Tracheal epithelial cell (primary cell): Measurements from ENCODE around the gene OR2T5. TPM values are rescaled to one million over a fixed set of nuclear protein-coding genes. Genes with fewer than 3 reads are reported as not detected.

Source experiments
- total RNA-seq: library from RNA; depleted of rRNA; stranded (reverse); fragments of >200 nt; gene quantifications from 2 replicates; pipeline ENCODE4 v1.2.1, GENCODE V29; 2014

OR2T5 gene
- not detected in 2 replicates for total RNA-seq

DNA sequence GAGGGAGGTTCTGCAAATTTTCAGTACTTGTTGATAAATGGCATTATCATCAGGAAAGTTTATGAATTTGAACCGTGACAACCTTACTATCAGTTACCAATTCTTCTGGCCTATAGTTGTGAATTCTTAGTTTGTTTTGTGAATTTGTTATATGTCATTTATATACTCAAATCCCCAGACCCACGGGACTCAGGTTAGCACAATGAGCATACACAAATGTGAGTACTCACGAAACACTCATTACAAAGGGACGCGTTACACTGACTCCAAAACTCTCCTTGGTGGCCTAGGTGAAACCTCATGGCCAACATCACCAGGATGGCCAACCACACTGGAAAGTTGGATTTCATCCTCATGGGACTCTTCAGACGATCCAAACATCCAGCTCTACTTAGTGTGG, at the start of gene OR2T5:
OR2T5 (plus strand) TSS at position 301 of the 400 bp plus-strand sequence; CDS start at position 301, 0 bp downstream.

DNA sequence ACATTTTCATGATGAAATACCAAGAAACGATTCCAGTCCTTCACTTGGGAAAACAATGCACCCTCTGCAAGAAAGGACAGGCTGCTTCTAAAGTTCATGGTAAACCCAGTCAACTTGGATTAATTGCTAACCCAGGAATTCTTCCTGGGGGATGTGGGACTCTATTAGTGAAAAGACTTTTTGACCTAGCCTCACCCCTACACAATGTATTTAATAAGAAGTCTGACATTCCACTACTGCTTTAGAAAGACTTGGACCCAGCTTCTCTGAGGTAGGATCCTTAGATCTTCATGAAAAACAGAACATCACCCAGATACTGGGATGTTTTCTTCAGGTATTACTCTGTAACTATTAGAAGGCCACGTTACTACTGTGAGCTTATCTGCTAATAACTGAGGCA, 43.0 kb upstream of the OR2T5 start, which contains the start of gene OR2T2:
OR2T2 (plus strand) TSS at position 239 of the 400 bp plus-strand sequence. CDS start 7,161 bp downstream, outside the sequence.

GRCh38 chr1:248473051-248473450, 15.3 kb upstream of the OR2T5 start, which contains the start of gene OR2T3:
Gene OR2T3, plus strand, starts transcription at chr1:248473351. Its CDS starts 0 bp downstream, at chr1:248473351.

GRCh38 chr1:248507773-248508172, 19.4 kb downstream of the OR2T5 start, which contains the start of gene OR2G6:
Gene OR2G6, plus strand, starts transcription at chr1:248508073. Its CDS starts 13,574 bp downstream, at chr1:248521647.

Other genes starting within 250 kb of the OR2T5 start
- not detected in 2 replicates for gene OR2T33, start 210.6 kb upstream of the OR2T5 start, total RNA-seq
- not detected in 2 replicates for gene OR2T12, start 185.2 kb upstream of the OR2T5 start, total RNA-seq
- gene OR2M7, start 164.0 kb upstream of the OR2T5 start, total RNA-seq: not detected in 2 replicates
- not detected in 2 replicates for gene OR14C36, start 139.8 kb upstream of the OR2T5 start, total RNA-seq
- gene OR2T4, start 126.9 kb upstream of the OR2T5 start, total RNA-seq: not detected in 2 replicates
- gene OR2T6, start 112.8 kb upstream of the OR2T5 start, total RNA-seq: not detected in 2 replicates
- not detected in 2 replicates for gene OR2T1, start 85.5 kb upstream of the OR2T5 start, total RNA-seq
- gene OR2T2, start 43.0 kb upstream of the OR2T5 start, total RNA-seq: not detected in 2 replicates
- gene OR2T3, start 15.2 kb upstream of the OR2T5 start, total RNA-seq: 0.24 TPM in 1 of 2 replicates, not detected in the other
- not detected in 2 replicates for gene OR2G6, start 19.5 kb downstream of the OR2T5 start, total RNA-seq
- not detected in 2 replicates for gene OR2T29, start 74.2 kb downstream of the OR2T5 start, total RNA-seq
- gene OR2T34, start 86.2 kb downstream of the OR2T5 start, total RNA-seq: not detected in 2 replicates
- not detected in 2 replicates for gene OR2T10, start 109.1 kb downstream of the OR2T5 start, total RNA-seq
- gene OR2T11, start 146.5 kb downstream of the OR2T5 start, total RNA-seq: not detected in 2 replicates
- gene OR2T35, start 156.7 kb downstream of the OR2T5 start, total RNA-seq: not detected in 2 replicates
- gene OR2T27, start 166.9 kb downstream of the OR2T5 start, total RNA-seq: not detected in 2 replicates
- not detected in 2 replicates for gene OR14I1, start 214.2 kb downstream of the OR2T5 start, total RNA-seq